Measurements from ENCODE around the gene GNAI3. TPM values are rescaled to one million over a fixed set of nuclear protein-coding genes. Genes with fewer than 3 reads are reported as not detected.
A peak's percentile ranks its signal among the peaks of the same experiment; 100 is the strongest.

Gene GNAI3
- total and polyA plus RNA-seq, 2 of the 13 experiments (the other 11 are each of a cell fraction or from before 2014, with no cell fraction given): 4.3 to 9.0 TPM

GRCh38 chr1:109644670-109645069, 96.3 kb downstream of the GNAI3 start (continued):
- no peak for TF ChIP-seq ZNF180 (CRISPR knock-in tag; IDR thresholded peaks at IDR 0.05; ENCODE audit: borderline replicate concordance, low read depth)
- TF ChIP-seq, protein P1, sequence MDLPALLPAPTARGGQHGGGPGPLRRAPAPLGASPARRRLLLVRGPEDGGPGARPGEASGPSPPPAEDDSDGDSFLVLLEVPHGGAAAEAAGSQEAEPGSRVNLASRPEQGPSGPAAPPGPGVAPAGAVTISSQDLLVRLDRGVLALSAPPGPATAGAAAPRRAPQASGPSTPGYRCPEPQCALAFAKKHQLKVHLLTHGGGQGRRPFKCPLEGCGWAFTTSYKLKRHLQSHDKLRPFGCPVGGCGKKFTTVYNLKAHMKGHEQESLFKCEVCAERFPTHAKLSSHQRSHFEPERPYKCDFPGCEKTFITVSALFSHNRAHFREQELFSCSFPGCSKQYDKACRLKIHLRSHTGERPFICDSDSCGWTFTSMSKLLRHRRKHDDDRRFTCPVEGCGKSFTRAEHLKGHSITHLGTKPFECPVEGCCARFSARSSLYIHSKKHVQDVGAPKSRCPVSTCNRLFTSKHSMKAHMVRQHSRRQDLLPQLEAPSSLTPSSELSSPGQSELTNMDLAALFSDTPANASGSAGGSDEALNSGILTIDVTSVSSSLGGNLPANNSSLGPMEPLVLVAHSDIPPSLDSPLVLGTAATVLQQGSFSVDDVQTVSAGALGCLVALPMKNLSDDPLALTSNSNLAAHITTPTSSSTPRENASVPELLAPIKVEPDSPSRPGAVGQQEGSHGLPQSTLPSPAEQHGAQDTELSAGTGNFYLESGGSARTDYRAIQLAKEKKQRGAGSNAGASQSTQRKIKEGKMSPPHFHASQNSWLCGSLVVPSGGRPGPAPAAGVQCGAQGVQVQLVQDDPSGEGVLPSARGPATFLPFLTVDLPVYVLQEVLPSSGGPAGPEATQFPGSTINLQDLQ (CRISPR knock-in tag; IDR thresholded peaks at IDR 0.05): no peak
- no peak for TF ChIP-seq ZC3H4 (CRISPR knock-in tag; IDR thresholded peaks at IDR 0.05; ENCODE audit: borderline replicate concordance)

DNA sequence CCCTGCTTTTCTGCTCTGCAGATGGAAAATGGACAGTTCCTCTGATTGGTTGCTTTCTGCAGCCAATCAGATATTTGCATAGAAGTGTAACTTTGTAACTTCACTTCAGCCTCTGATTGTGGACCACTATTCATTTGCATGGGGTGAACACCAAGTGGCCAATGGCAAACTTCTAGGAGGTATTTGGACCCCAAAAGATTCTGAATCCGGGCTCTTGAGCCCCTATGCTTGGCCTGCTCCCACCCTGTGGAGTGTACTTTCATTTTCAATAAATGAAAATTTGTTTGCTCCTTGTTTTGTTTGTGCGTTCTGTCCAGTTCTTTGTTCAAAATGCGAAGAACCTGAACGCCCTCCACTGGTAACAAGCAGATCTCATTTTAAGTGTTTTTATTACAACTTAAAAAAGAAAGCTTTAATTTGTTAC, 101.1 kb downstream of the GNAI3 start:
- Histone ChIP-seq H3K27me3 (ENCODE audit: control insufficient read depth in 1 of 2, insufficient read depth in 2 of 2, low read length in 2 of 2) (0 out of 5 replicates have a peak, but pooled peaks cover 0 to 2% of the 10 kb centered on the region in 2 experiments), H3K9me3 (ENCODE audit: low read length) (no peaks in the 10 kb centered on the region), H3K4me3 (replicated peaks in 1 of 3; ENCODE audit: insufficient read depth in 1 of 3, low read depth in 2 of 3, low read length in 3 of 3) (peak overlapping the region in 1 of 3 experiments; percentile 31; a peak in 1 of 6 replicates), H3K9ac (ENCODE audit: insufficient read depth, low read depth, low read length) (no peak overlapping the region), H3K36me3 (replicated peaks in 1 of 2; ENCODE audit: control insufficient read depth in 1 of 2, insufficient read depth in 2 of 2, low read length in 2 of 2) (no peaks in the 10 kb centered on the region), H3K4me1 (ENCODE audit: insufficient read depth, low read length) (peaks cover 9% of the 10 kb centered on the region), H3K27ac (ENCODE audit: extremely low read length, insufficient read depth, low read length) (no peak overlapping the region), H3K4me2 (ENCODE audit: low read depth, low read length) (peak overlapping the region; percentile 61), H2AFZ (ENCODE audit: low read length) (no peak overlapping the region), H3K79me2 (ENCODE audit: insufficient read depth, low read length) (no peaks in the 10 kb centered on the region), H4K20me1 (ENCODE audit: insufficient read depth, low read length) (no peaks in the 10 kb centered on the region)
- CTCF ChIA-PET (ENCODE audit: low intra/inter-chr PET ratio, low total read pairs): interaction anchor here (1.0 kb wide), 1 partner anchor 9 kb away, joined by 3 read pairs; no protein-coding TSS in a partner anchor
- 23% methylated on average over 4 of the region's 4 CpGs for WGBS (ENCODE audit: low lambda C conversion rate)
- FAIRE-seq: no peak
- ATAC-seq: peak; percentile 69
- in situ Hi-C loops (cut with HindIII; ENCODE audit: extremely low pct_ligation_motif_present, low pct_unique_long_range_greater_than_20kb) (loop anchor here (10.0 kb wide), 1 partner anchor 335 kb away; the partner anchor contains the start of gene AHCYL1), intact Hi-C loops (cut with micrococcal nuclease; ENCODE audit: unreplicated experiment) (no loop called here)
- no TSS peak for BruUV-seq (replicated peaks)
- POLR2A ChIA-PET: interaction anchor here (1.1 to 1.4 kb wide), 2 partner anchors 10 to 101 kb away, joined by 3 to 4 read pairs; partner anchors contain the start of gene GNAI3
- TF ChIP-seq CTCF (CRISPR knock-in tag; IDR thresholded peaks at IDR 0.05) (peak; percentile 37; the same call in 1 of the 2 replicates), ZNF670 (CRISPR knock-in tag; IDR thresholded peaks at IDR 0.05; ENCODE audit: borderline replicate concordance) (no peak), NFYC (CRISPR knock-in tag; IDR thresholded peaks at IDR 0.05) (0 out of 2 replicates have a peak, but pooled peaks have one; percentile 21), STAG1 (CRISPR knock-in tag; IDR thresholded peaks at IDR 0.05) (peak; percentile 37; the same call in 1 of the 2 replicates), ZNF20 (CRISPR knock-in tag; IDR thresholded peaks at IDR 0.05) (0 out of 2 replicates have a peak, but pooled peaks have one; percentile 71)
- TF ChIP-seq, protein P2, sequence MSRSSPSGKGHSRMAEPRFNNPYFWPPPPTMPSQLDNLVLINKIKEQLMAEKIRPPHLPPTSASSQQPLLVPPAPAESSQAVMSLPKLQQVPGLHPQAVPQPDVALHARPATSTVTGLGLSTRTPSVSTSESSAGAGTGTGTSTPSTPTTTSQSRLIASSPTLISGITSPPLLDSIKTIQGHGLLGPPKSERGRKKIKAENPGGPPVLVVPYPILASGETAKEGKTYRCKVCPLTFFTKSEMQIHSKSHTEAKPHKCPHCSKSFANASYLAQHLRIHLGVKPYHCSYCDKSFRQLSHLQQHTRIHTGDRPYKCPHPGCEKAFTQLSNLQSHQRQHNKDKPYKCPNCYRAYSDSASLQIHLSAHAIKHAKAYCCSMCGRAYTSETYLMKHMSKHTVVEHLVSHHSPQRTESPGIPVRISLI (CRISPR knock-in tag; IDR thresholded peaks at IDR 0.05; ENCODE audit: borderline replicate concordance): no peak
- DNase-seq (ENCODE audit: low spot score): no peak
